ENCODE data around the gene REM2.

REM2 gene

GRCh38 chr14:22871224-22872032 is 11.6 kb upstream of the REM2 start, which contains the start of gene LRP10:
Gene LRP10 (plus strand): TSS chr14:22871740. CDS start chr14:22872304, 564 bp downstream.
- peak within 1 kb of the TSS; percentile 85 for H3K27ac ChIP-seq (replicated peaks)
- no peaks in the 10 kb centered on the region for H3K27me3 ChIP-seq (ENCODE audit: insufficient read depth, poor library complexity, severe bottlenecking)
- peak; percentile 80 to 88 for DNase-seq (ENCODE audit: low read depth in 1 of 2, low spot score in 1 of 2)
- peak; percentile 44; the same call in 1 of the 2 replicates for TF ChIP-seq POLR2AphosphoS5 (IDR thresholded peaks at IDR 0.05; ENCODE audit: low read depth)
- peak; percentile 81 for TF ChIP-seq SPI1 (IDR thresholded peaks at IDR 0.05; ENCODE audit: borderline replicate concordance, low read depth)
- TF ChIP-seq GABPA (IDR thresholded peaks at IDR 0.05; ENCODE audit: low read depth) = no peak
- peak within 1 kb of the TSS; percentile 99 for H3K4me3 ChIP-seq (replicated peaks; ENCODE audit: insufficient read depth, low read length)

GRCh38 chr14:22872033-22872832 is 10.8 kb upstream of the REM2 start:
- TF ChIP-seq SPI1 (IDR thresholded peaks at IDR 0.05; ENCODE audit: borderline replicate concordance, low read depth) = no peak
- peak; percentile 97 for TF ChIP-seq CTCF (IDR thresholded peaks at IDR 0.05; ENCODE audit: insufficient read depth, low read length)
- peak overlapping the region; percentile 85 for H3K27ac ChIP-seq (replicated peaks)
- peak overlapping the region; percentile 99 for H3K4me3 ChIP-seq (replicated peaks; ENCODE audit: insufficient read depth, low read length)
- H3K27me3 ChIP-seq (ENCODE audit: insufficient read depth, poor library complexity, severe bottlenecking) = no peaks in the 10 kb centered on the region
- DNase-seq (ENCODE audit: low read depth in 1 of 2, low spot score in 1 of 2) = peak; percentile 72 to 86

GRCh38 chr14:22872833-22873520 is 10.0 kb upstream of the REM2 start:
- H3K27ac ChIP-seq (replicated peaks) = peak overlapping the region; percentile 85; the same call in 1 of the 2 replicates
- no peak for DNase-seq (ENCODE audit: low read depth in 1 of 2, low spot score in 1 of 2)

More at GRCh38 chr14:22872833-22873520, 10.0 kb upstream of the REM2 start:
- TF ChIP-seq CTCF (IDR thresholded peaks at IDR 0.05; ENCODE audit: insufficient read depth, low read length) = no peak
- TF ChIP-seq POLR2AphosphoS5 (IDR thresholded peaks at IDR 0.05; ENCODE audit: low read depth) = no peak
- TF ChIP-seq REST (IDR thresholded peaks at IDR 0.05; ENCODE audit: insufficient replicate concordance, low read depth) = no peak
- TF ChIP-seq SPI1 (IDR thresholded peaks at IDR 0.05; ENCODE audit: borderline replicate concordance, low read depth) = no peak
- TF ChIP-seq GABPA (IDR thresholded peaks at IDR 0.05; ENCODE audit: low read depth) = no peak
- peak overlapping the region; percentile 99 for H3K4me3 ChIP-seq (replicated peaks; ENCODE audit: insufficient read depth, low read length)
- H3K27me3 ChIP-seq (ENCODE audit: insufficient read depth, poor library complexity, severe bottlenecking) = no peaks in the 10 kb centered on the region
